ENCODE results near the gene RELA. TPM values are rescaled to one million over a fixed set of nuclear protein-coding genes. Genes with fewer than 3 reads are reported as not detected.
A peak's percentile ranks its signal among the peaks of the same experiment; 100 is the strongest.

The RELA gene
- polyA plus RNA-seq, 4 donors, result 32.2 to 46.9 (median 36.7) TPM

DNA sequence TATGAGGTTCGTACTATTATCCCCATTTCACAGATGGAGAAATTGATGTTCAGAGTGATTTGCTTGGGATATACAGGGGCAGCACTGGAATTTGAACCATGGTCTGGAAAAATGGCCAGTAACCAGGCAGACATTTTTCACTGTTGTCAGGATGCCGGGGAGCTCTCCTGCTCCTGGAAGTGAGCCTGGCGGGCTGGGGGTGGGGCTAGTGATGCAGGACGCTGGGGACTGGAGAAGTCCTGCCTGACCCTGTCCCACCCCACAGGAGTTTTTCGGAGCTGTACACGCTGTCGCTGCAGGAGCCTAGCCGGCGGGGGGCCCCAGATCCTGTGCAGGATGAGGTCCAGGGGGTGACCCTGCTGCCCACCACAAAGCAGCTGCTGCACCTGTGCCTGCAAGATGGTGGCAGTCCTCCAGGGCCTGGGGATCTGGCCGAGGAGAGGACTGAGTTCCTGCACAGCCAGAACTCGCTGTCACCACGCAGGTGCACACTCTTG, 13.7 kb downstream of the RELA start:
- H3K4me1 ChIP-seq (ENCODE audit: control insufficient read depth in 3 of 3, insufficient read depth in 2 of 3, low read depth in 1 of 3, low read length in 2 of 3), result peaks cover 5 to 40% (median 7%) of the 10 kb centered on the region in 3 donors
- no peak for DNase-seq
- FAIRE-seq, result no peak

DNA sequence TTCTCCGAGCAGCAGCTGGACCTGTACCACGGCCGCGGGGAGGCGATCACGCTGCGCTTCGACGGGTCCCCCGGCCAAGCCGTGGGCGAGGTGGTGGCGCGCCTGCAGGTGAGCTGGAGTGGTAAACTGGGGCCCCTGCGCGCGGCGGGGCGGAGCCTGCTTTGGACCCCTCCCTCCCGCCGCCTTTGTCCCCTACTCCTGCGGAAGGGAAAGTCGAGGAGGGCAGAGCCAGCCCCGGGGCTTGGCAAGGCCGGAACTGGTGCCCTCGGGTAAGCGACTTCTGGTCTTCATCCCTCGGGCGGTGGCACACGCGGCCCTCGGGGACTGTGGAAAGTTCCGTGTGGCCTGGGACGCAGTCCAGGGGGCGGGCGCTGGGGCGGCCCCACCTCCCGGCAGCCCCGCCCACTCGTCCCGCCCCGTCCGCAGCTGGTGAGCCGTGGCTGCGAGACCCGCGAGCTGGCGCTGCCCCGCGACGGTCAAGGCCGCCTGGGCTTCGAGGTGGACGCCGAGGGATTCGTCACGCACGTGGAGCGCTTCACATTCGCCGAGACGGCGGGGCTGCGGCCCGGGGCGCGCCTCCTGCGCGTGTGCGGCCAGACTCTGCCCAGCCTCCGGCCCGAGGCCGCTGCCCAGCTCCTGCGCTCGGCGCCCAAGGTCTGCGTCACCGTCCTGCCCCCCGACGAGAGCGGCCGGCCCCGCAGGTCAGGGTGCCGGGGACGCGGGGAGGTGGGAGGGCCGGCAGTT, 15.6 kb downstream of the RELA start:
- peaks cover 0 to 9% (median 0%) of the 10 kb centered on the region in 3 donors for H3K27me3 ChIP-seq (ENCODE audit: control insufficient read depth in 3 of 3, insufficient read depth in 3 of 3, low read length in 3 of 3)
- peak; percentile 74 to 87 for DNase-seq
- H3K36me3 ChIP-seq (ENCODE audit: control insufficient read depth in 3 of 3, insufficient read depth in 2 of 3, low read depth in 1 of 3, low read length in 3 of 3), result peaks cover 0 to 55% (median 7%) of the 10 kb centered on the region in 3 donors
- no peaks in the 10 kb centered on the region for H3K9me3 ChIP-seq (ENCODE audit: control insufficient read depth in 2 of 2, insufficient read depth in 1 of 2, low read depth in 1 of 2, low read length in 1 of 2)
- FAIRE-seq, result no peak
- peak overlapping the region in 2 of 3 donors; percentile 47 to 48 for H3K4me3 ChIP-seq (ENCODE audit: low read depth in 1 of 3, low read length in 3 of 3)
- WGBS, 3 donors, result 18 to 47% (median 28%) methylated on average over 50 to 87 of the region's 87 CpGs
- peaks cover 2 to 34% (median 3%) of the 10 kb centered on the region in 3 donors for H3K4me1 ChIP-seq (ENCODE audit: control insufficient read depth in 3 of 3, insufficient read depth in 2 of 3, low read depth in 1 of 3, low read length in 2 of 3)
- H3K27ac ChIP-seq (ENCODE audit: low read depth in 1 of 3, low read length in 2 of 3), result peak overlapping the region in 1 of 3 donors; percentile 6

More for the DNA sequence above, 13.7 kb downstream of the RELA start:
- Histone ChIP-seq H3K9me3 (ENCODE audit: control insufficient read depth in 2 of 2, insufficient read depth in 1 of 2, low read depth in 1 of 2, low read length in 1 of 2) (no peaks in the 10 kb centered on the region), H3K27ac (ENCODE audit: low read depth in 1 of 3, low read length in 2 of 3) (peak overlapping the region in 1 of 3 donors; percentile 17), H3K36me3 (ENCODE audit: control insufficient read depth in 3 of 3, insufficient read depth in 2 of 3, low read depth in 1 of 3, low read length in 3 of 3) (peaks cover 0 to 54% (median 0%) of the 10 kb centered on the region in 3 donors), H3K4me3 (ENCODE audit: low read depth in 1 of 3, low read length in 3 of 3) (no peak overlapping the region), H3K27me3 (ENCODE audit: control insufficient read depth in 3 of 3, insufficient read depth in 3 of 3, low read length in 3 of 3) (peaks cover 0 to 3% (median 0%) of the 10 kb centered on the region in 3 donors)
- WGBS, 3 donors, result 68 to 75% (median 71%) methylated on average over 12 of the region's 12 CpGs

DNA sequence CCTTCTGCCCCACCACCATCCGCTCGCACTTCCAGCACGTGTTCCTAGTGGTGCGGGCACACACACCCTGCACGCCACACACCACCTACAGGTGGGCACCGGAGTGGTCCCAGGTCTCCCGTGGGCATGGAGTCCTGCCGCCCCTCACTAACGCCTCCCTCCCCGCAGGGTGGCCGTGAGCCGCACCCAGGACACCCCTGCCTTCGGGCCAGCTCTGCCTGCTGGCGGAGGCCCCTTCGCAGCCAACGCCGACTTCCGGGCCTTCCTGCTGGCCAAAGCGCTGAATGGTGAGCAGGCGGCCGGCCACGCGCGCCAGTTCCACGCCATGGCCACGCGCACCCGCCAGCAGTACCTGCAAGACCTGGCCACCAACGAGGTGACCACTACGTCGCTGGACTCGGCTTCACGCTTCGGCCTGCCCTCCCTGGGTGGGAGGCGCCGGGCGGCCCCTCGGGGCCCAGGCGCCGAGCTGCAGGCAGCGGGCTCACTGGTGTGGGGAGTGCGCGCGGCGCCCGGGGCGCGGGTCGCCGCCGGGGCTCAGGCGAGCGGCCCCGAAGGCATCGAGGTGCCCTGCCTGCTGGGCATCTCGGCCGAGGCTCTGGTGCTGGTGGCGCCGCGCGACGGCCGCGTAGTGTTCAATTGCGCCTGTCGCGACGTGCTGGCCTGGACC, 16.3 kb downstream of the RELA start:
- no peak for FAIRE-seq
- no peaks in the 10 kb centered on the region for H3K9me3 ChIP-seq (ENCODE audit: control insufficient read depth in 2 of 2, insufficient read depth in 1 of 2, low read depth in 1 of 2, low read length in 1 of 2)
- peaks cover 0 to 27% (median 2%) of the 10 kb centered on the region in 3 donors for H3K4me1 ChIP-seq (ENCODE audit: control insufficient read depth in 3 of 3, insufficient read depth in 2 of 3, low read depth in 1 of 3, low read length in 2 of 3)
- peaks cover 0 to 60% (median 7%) of the 10 kb centered on the region in 3 donors for H3K36me3 ChIP-seq (ENCODE audit: control insufficient read depth in 3 of 3, insufficient read depth in 2 of 3, low read depth in 1 of 3, low read length in 3 of 3)
- H3K4me3 ChIP-seq (ENCODE audit: low read depth in 1 of 3, low read length in 3 of 3), result peak overlapping the region in 2 of 3 donors; percentile 47 to 48
- whole genome bisulfite sequencing, 3 donors, result 73 to 85% (median 81%) methylated on average over 35 to 68 of the region's 68 CpGs
- peaks cover 0 to 16% (median 0%) of the 10 kb centered on the region in 3 donors for H3K27me3 ChIP-seq (ENCODE audit: control insufficient read depth in 3 of 3, insufficient read depth in 3 of 3, low read length in 3 of 3)
- no peak overlapping the region for H3K27ac ChIP-seq (ENCODE audit: low read depth in 1 of 3, low read length in 2 of 3)
- DNase-seq, result no peak

DNA sequence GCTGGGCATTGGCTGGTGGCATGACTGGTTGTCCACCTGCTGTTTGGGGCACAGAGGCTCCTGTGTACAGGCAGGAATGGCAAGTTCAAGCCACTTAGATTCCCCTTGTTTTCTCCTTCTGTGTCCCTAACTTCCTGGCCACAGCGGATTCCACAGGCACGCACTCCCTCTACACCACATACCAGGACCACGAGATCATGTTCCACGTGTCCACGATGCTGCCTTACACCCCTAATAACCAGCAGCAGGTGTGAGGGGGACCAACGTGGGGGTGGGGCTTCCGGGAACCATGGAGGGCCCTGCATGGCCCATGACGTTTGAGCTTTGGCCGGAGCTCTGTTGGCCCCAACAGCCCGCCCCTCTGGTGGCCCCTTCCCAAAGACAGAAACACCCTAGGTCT, 17.0 kb downstream of the RELA start:
- H3K4me1 ChIP-seq (ENCODE audit: control insufficient read depth in 3 of 3, insufficient read depth in 2 of 3, low read depth in 1 of 3, low read length in 2 of 3), result peaks cover 0 to 25% (median 2%) of the 10 kb centered on the region in 3 donors
- no peak overlapping the region for H3K27ac ChIP-seq (ENCODE audit: low read depth in 1 of 3, low read length in 2 of 3)
- no peak overlapping the region for H3K4me3 ChIP-seq (ENCODE audit: low read depth in 1 of 3, low read length in 3 of 3)
- no peaks in the 10 kb centered on the region for H3K9me3 ChIP-seq (ENCODE audit: control insufficient read depth in 2 of 2, insufficient read depth in 1 of 2, low read depth in 1 of 2, low read length in 1 of 2)
- FAIRE-seq (no peak), DNase-seq (no peak)
- H3K36me3 ChIP-seq (ENCODE audit: control insufficient read depth in 3 of 3, insufficient read depth in 2 of 3, low read depth in 1 of 3, low read length in 3 of 3), result peaks cover 0 to 57% (median 7%) of the 10 kb centered on the region in 3 donors
- peaks cover 0 to 18% (median 0%) of the 10 kb centered on the region in 3 donors for H3K27me3 ChIP-seq (ENCODE audit: control insufficient read depth in 3 of 3, insufficient read depth in 3 of 3, low read length in 3 of 3)
- 58 to 67% (median 60%) methylated on average over 10 of the region's 10 CpGs for WGBS, 3 donors

GRCh38 chr11:65644837-65645236, 17.9 kb downstream of the RELA start:
- WGBS, 3 donors, result 82 to 92% (median 86%) methylated on average over 11 of the region's 11 CpGs
- Histone ChIP-seq H3K36me3 (ENCODE audit: control insufficient read depth in 3 of 3, insufficient read depth in 2 of 3, low read depth in 1 of 3, low read length in 3 of 3) (peaks cover 0 to 53% (median 7%) of the 10 kb centered on the region in 3 donors), H3K27me3 (ENCODE audit: control insufficient read depth in 3 of 3, insufficient read depth in 3 of 3, low read length in 3 of 3) (peaks cover 0 to 18% (median 0%) of the 10 kb centered on the region in 3 donors)

GRCh38 chr11:65643971-65644370, 18.7 kb downstream of the RELA start:
- 19 to 57% (median 42%) methylated on average over 6 of the region's 6 CpGs for WGBS, 3 donors
- Histone ChIP-seq H3K36me3 (ENCODE audit: control insufficient read depth in 3 of 3, insufficient read depth in 2 of 3, low read depth in 1 of 3, low read length in 3 of 3) (peaks cover 0 to 47% (median 7%) of the 10 kb centered on the region in 3 donors), H3K27ac (ENCODE audit: low read depth in 1 of 3, low read length in 2 of 3) (no peak overlapping the region), H3K27me3 (ENCODE audit: control insufficient read depth in 3 of 3, insufficient read depth in 3 of 3, low read length in 3 of 3) (peaks cover 0 to 18% (median 0%) of the 10 kb centered on the region in 3 donors), H3K9me3 (ENCODE audit: control insufficient read depth in 2 of 2, insufficient read depth in 1 of 2, low read depth in 1 of 2, low read length in 1 of 2) (no peaks in the 10 kb centered on the region), H3K4me3 (ENCODE audit: low read depth in 1 of 3, low read length in 3 of 3) (no peak overlapping the region), H3K4me1 (ENCODE audit: control insufficient read depth in 3 of 3, insufficient read depth in 2 of 3, low read depth in 1 of 3, low read length in 2 of 3) (peaks cover 0 to 25% (median 2%) of the 10 kb centered on the region in 3 donors)
- DNase-seq (peak in 1 of 2 donors; percentile 70), FAIRE-seq (no peak)

More at GRCh38 chr11:65644837-65645236, 17.9 kb downstream of the RELA start:
- FAIRE-seq, result no peak
- no peak overlapping the region for H3K4me3 ChIP-seq (ENCODE audit: low read depth in 1 of 3, low read length in 3 of 3)
- H3K27ac ChIP-seq (ENCODE audit: low read depth in 1 of 3, low read length in 2 of 3), result no peak overlapping the region
- H3K9me3 ChIP-seq (ENCODE audit: control insufficient read depth in 2 of 2, insufficient read depth in 1 of 2, low read depth in 1 of 2, low read length in 1 of 2), result no peaks in the 10 kb centered on the region
- DNase-seq, result no peak
- peaks cover 0 to 25% (median 2%) of the 10 kb centered on the region in 3 donors for H3K4me1 ChIP-seq (ENCODE audit: control insufficient read depth in 3 of 3, insufficient read depth in 2 of 3, low read depth in 1 of 3, low read length in 2 of 3)

- H3K36me3 ChIP-seq (ENCODE audit: control insufficient read depth in 3 of 3, insufficient read depth in 2 of 3, low read depth in 1 of 3, low read length in 3 of 3), result peaks cover 0 to 52% (median 7%) of the 10 kb centered on the region in 3 donors
- no peaks in the 10 kb centered on the region for H3K9me3 ChIP-seq (ENCODE audit: control insufficient read depth in 2 of 2, insufficient read depth in 1 of 2, low read depth in 1 of 2, low read length in 1 of 2)
- FAIRE-seq, result no peak
- DNase-seq, result no peak
- H3K27ac ChIP-seq (ENCODE audit: low read depth in 1 of 3, low read length in 2 of 3), result no peak overlapping the region
- H3K4me3 ChIP-seq (ENCODE audit: low read depth in 1 of 3, low read length in 3 of 3), result no peak overlapping the region
- 24 to 55% (median 48%) methylated on average over 45 to 49 of the region's 49 CpGs for WGBS, 3 donors
- peaks cover 0 to 18% (median 0%) of the 10 kb centered on the region in 3 donors for H3K27me3 ChIP-seq (ENCODE audit: control insufficient read depth in 3 of 3, insufficient read depth in 3 of 3, low read length in 3 of 3)
- H3K4me1 ChIP-seq (ENCODE audit: control insufficient read depth in 3 of 3, insufficient read depth in 2 of 3, low read depth in 1 of 3, low read length in 2 of 3), result peaks cover 0 to 38% (median 2%) of the 10 kb centered on the region in 3 donors
Measured at GRCh38 chr11:65642014-65642671, 20.6 kb downstream of the RELA start.
